Measurements from ENCODE around the gene KLHL6. TPM values are rescaled to one million over a fixed set of nuclear protein-coding genes. Genes with fewer than 3 reads are reported as not detected.

The KLHL6 gene
- total and polyA plus RNA-seq, 7 donors: 0.12 to 1.3 (median 0.42) TPM

GRCh38 chr3:183560607-183561006 lies 5.1 kb upstream of the KLHL6 start:
- intact Hi-C loops (cut with DNase I): loop anchor here in 1 of 2 donors (5.0 kb wide), 1 partner anchor 58 kb away; no protein-coding TSS in a partner anchor
- DNase-seq: no peak
- TF ChIP-seq CTCF (IDR thresholded peaks at IDR 0.05): peak; percentile 43
- Histone ChIP-seq H3K9me3 (no peaks in the 10 kb centered on the region), H3K4me1 (peaks cover 12% of the 10 kb centered on the region), H3K4me3 (no peak overlapping the region), H3K27ac (no peak overlapping the region), H3K27me3 (ENCODE audit: insufficient read depth in 3 of 3, low read length in 2 of 3) (no peaks in the 10 kb centered on the region), H3K36me3 (ENCODE audit: insufficient read depth in 1 of 2, low read depth in 1 of 2) (no peaks in the 10 kb centered on the region)
- WGBS, 3 donors: 78 to 91% (median 84%) methylated on average over 9 of the region's 9 CpGs
- ATAC-seq: peak; percentile 26 to 65 (median 61)

DNA sequence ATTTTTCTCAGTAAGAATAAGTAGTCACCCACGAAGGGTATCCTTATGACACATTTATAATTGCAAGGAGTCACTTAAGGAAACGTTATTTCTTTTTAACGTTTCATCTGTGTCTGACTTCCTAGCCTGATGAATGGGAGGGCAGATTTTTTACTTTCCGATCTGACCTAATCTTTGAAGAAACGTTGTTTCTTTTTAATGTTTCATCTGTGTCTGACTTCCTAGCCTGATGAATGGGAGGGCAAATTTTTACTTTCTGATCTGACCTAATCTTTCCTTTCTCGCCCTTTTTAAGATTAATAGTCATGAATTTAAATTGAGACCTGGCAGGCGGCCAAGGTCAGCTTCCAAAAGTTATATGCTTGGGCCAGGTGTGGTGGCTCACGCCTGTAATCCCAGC lies 3.0 kb upstream of the KLHL6 start:
- intact Hi-C loops (cut with DNase I): no loop called here
- Histone ChIP-seq H3K4me1 (peaks cover 9% of the 10 kb centered on the region), H3K9me3 (no peaks in the 10 kb centered on the region), H3K36me3 (ENCODE audit: insufficient read depth in 1 of 2, low read depth in 1 of 2) (no peaks in the 10 kb centered on the region), H3K4me3 (no peak overlapping the region), H3K27ac (no peak overlapping the region), H3K27me3 (ENCODE audit: insufficient read depth in 3 of 3, low read length in 2 of 3) (no peaks in the 10 kb centered on the region)
- no peak for TF ChIP-seq CTCF (IDR thresholded peaks at IDR 0.05)
- no peak for DNase-seq
- WGBS, 3 donors: 65 to 71% (median 69%) methylated on average over 8 of the region's 8 CpGs
- ATAC-seq: no peak

- 86 to 90% (median 90%) methylated on average over 5 of the region's 5 CpGs for WGBS, 3 donors
Observed at GRCh38 chr3:183556722-183557121, 1.2 kb upstream of the KLHL6 start.

GRCh38 chr3:183554377-183554776 lies 1.1 kb downstream of the KLHL6 start:
- 63 to 77% (median 69%) methylated on average over 1 of the region's 1 CpG for WGBS, 3 donors
- H3K4me3 ChIP-seq: peak overlapping the region; percentile 47
- intact Hi-C loops (cut with DNase I): no loop called here
- ATAC-seq (peak in 1 of 4 donors; percentile 28), DNase-seq (no peak)
- H3K27ac ChIP-seq: peak overlapping the region; percentile 43
- no peaks in the 10 kb centered on the region for H3K36me3 ChIP-seq (ENCODE audit: insufficient read depth in 1 of 2, low read depth in 1 of 2)
- TF ChIP-seq CTCF (IDR thresholded peaks at IDR 0.05): no peak
- no peaks in the 10 kb centered on the region for H3K27me3 ChIP-seq (ENCODE audit: insufficient read depth in 3 of 3, low read length in 2 of 3)
- peaks cover 4% of the 10 kb centered on the region for H3K4me1 ChIP-seq
- no peaks in the 10 kb centered on the region for H3K9me3 ChIP-seq

More at GRCh38 chr3:183556722-183557121, 1.2 kb upstream of the KLHL6 start:
- Histone ChIP-seq H3K4me3 (no peak overlapping the region), H3K4me1 (no peaks in the 10 kb centered on the region), H3K27ac (no peak overlapping the region), H3K36me3 (ENCODE audit: insufficient read depth in 1 of 2, low read depth in 1 of 2) (no peaks in the 10 kb centered on the region), H3K27me3 (ENCODE audit: insufficient read depth in 3 of 3, low read length in 2 of 3) (no peaks in the 10 kb centered on the region), H3K9me3 (no peaks in the 10 kb centered on the region)
- DNase-seq (no peak), ATAC-seq (no peak)
- TF ChIP-seq CTCF (IDR thresholded peaks at IDR 0.05): no peak
- intact Hi-C loops (cut with DNase I): no loop called here

DNA sequence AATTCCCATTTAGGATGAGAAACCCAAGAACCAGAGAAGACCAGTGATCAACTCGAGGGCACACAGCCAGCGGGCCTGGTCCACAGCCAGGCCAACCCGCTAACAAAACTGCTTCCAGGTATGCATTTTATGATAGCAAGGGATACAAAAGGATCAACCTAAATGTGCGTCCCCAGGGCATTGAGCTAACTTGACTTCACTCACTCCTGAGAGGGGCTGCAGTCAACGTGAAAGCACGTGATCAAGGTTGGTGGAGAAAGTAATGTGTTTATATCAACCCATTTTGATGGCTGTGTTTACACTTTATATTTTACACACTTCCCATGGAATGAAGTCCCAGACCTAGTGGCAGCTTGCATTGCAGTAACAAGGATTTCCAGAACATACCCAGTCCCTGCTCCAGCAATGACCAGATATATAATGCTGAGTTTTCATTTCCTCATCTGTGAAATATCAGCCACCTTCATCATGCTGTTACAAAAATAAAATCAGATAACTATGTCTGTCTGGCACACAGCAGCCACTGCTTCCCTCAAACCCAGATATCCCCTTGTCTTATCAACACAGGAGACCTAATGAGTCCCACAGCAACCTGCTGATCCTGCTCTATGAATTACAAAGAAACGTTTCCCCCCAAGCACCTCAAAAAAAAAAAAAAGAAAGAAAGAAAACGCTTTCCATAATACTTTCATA lies 2.0 kb downstream of the KLHL6 start:
- Histone ChIP-seq H3K27me3 (ENCODE audit: insufficient read depth in 3 of 3, low read length in 2 of 3) (no peaks in the 10 kb centered on the region), H3K4me1 (peaks cover 4% of the 10 kb centered on the region), H3K9me3 (no peaks in the 10 kb centered on the region), H3K27ac (no peak overlapping the region), H3K36me3 (ENCODE audit: insufficient read depth in 1 of 2, low read depth in 1 of 2) (no peaks in the 10 kb centered on the region), H3K4me3 (peak overlapping the region; percentile 47)
- WGBS, 3 donors: 65 to 71% (median 67%) methylated on average over 8 of the region's 8 CpGs
- no peak for DNase-seq
- ATAC-seq: no peak
- no peak for TF ChIP-seq CTCF (IDR thresholded peaks at IDR 0.05)
- intact Hi-C loops (cut with DNase I): no loop called here
